Ascending aorta (tissue), 2 donors: ENCODE results near the gene ZBTB21. TPM values are rescaled to one million over a fixed set of nuclear protein-coding genes. Genes with fewer than 3 reads are reported as not detected.

Experiments used
- DNase-seq, 2 donors: peaks; one replicate each; pipeline ENCODE4 v3.0.0-alpha.2; 2019; ENCODE audit warnings: low spot score in 2 of 2
- H3K27ac ChIP-seq, 2 donors: fragments of 200-600 bp; sonication (generic); one replicate each; pipeline ENCODE4 v1.5.1; 2016 to 2017; ENCODE audit warnings: mild to moderate bottlenecking in 1 of 2
- H3K27me3 ChIP-seq: fragments of 200-600 bp; sonication (generic); one replicate; pipeline ENCODE4 v1.5.1; 2017
- H3K36me3 ChIP-seq, 2 donors: fragments of 200-600 bp; sonication (generic); one replicate each; pipeline ENCODE4 v1.5.1; 2016
- H3K4me1 ChIP-seq, 2 donors: fragments of 200-600 bp; sonication (generic); one replicate each; pipeline ENCODE4 v1.5.1; 2016 to 2017; ENCODE audit warnings: mild to moderate bottlenecking in 1 of 2
- H3K4me3 ChIP-seq, 2 donors: fragments of 200-600 bp; sonication (generic); one replicate each; pipeline ENCODE4 v1.5.1; 2016 to 2017; ENCODE audit warnings: mild to moderate bottlenecking in 1 of 2
- H3K9me3 ChIP-seq, 2 donors: fragments of 200-600 bp; sonication (generic); one replicate each; pipeline ENCODE4 v1.5.1; 2016
- CTCF ChIP-seq, 3 experiments: fragments of 200-600 bp in 2 of 3; fragments of 450-650 bp in 1 of 3; sonication (generic) in 2 of 3; IDR thresholded peaks; one replicate each; pipeline ENCODE4 v1.5.1; 2016 to 2019; ENCODE audit warnings: antibody characterized with exemption in 3 of 3, mild to moderate bottlenecking in 1 of 3, moderate library complexity in 1 of 3
- intact Hi-C: fragments of 100-400 bp; cut with DNase I; formaldehyde crosslinking; loops from one replicate; pipeline ENCODE4 v1.15.1; 2023
- total RNA-seq: library from RNA; depleted of rRNA; stranded (reverse); fragments of >200 nt; gene quantifications from one replicate; pipeline ENCODE4 v1.1.0, GENCODE V29; 2016

Gene ZBTB21
- total RNA-seq, 1 donor from 2014 or later, result 11.1 TPM

- no peaks in the 10 kb centered on the region for H3K9me3 ChIP-seq
- TF ChIP-seq CTCF (IDR thresholded peaks at IDR 0.05), result no peak
- intact Hi-C loops, result loop anchor here (5.0 to 10.0 kb wide), 3 partner anchors 190 to 1902 kb away; partner anchors contain the start of gene RIPK4
- H3K4me1 ChIP-seq, result peaks cover 10 to 28% of the 10 kb centered on the region in 2 donors
- H3K27me3 ChIP-seq, result no peaks in the 10 kb centered on the region
- H3K27ac ChIP-seq, result peak overlapping the region; percentile 90
- no peak for DNase-seq
- no peaks in the 10 kb centered on the region for H3K36me3 ChIP-seq
- no peak overlapping the region for H3K4me3 ChIP-seq
These were observed 53.0 kb downstream of the ZBTB21 start for GRCh38 chr21:41956926-41957729.

- peaks cover 14 to 33% of the 10 kb centered on the region in 2 donors for H3K4me1 ChIP-seq
- TF ChIP-seq CTCF (IDR thresholded peaks at IDR 0.05), result no peak
- H3K9me3 ChIP-seq, result no peaks in the 10 kb centered on the region
- H3K36me3 ChIP-seq, result no peaks in the 10 kb centered on the region
- DNase-seq, result no peak
- H3K27me3 ChIP-seq, result no peaks in the 10 kb centered on the region
- H3K4me3 ChIP-seq, result no peak overlapping the region
- peak overlapping the region; percentile 21 to 29 for H3K27ac ChIP-seq
- intact Hi-C loops, result loop anchor here (5.0 to 10.0 kb wide), 3 partner anchors 188 to 1901 kb away; partner anchors contain the start of gene RIPK4
These were observed 54.6 kb downstream of the ZBTB21 start for GRCh38 chr21:41955516-41955915.

- Histone ChIP-seq H3K4me3 (peak overlapping the region in 1 of 2 donors; percentile 96), H3K36me3 (no peaks in the 10 kb centered on the region), H3K27ac (peak overlapping the region; percentile 67 to 90), H3K27me3 (no peaks in the 10 kb centered on the region), H3K4me1 (peaks cover 14 to 33% of the 10 kb centered on the region in 2 donors), H3K9me3 (no peaks in the 10 kb centered on the region)
- intact Hi-C loops, result loop anchor here (5.0 to 10.0 kb wide), 3 partner anchors 188 to 1900 kb away; partner anchors contain the start of gene RIPK4
- TF ChIP-seq CTCF (IDR thresholded peaks at IDR 0.05), result no peak
- DNase-seq, result no peak
These were observed 55.3 kb downstream of the ZBTB21 start for GRCh38 chr21:41954654-41955499.

GRCh38 chr21:41953831-41954653 is 56.1 kb downstream of the ZBTB21 start, which contains the start of gene C2CD2:
TSS of gene C2CD2 (minus strand) at chr21:41954018. CDS start at chr21:41953648, 370 bp downstream.
- Histone ChIP-seq H3K4me3 (peak within 1 kb of the TSS; percentile 96 to 97), H3K4me1 (peaks cover 14 to 29% of the 10 kb centered on the region in 2 donors), H3K36me3 (no peaks in the 10 kb centered on the region), H3K27ac (peak within 1 kb of the TSS; percentile 86 to 90), H3K27me3 (no peaks in the 10 kb centered on the region), H3K9me3 (no peaks in the 10 kb centered on the region)
- no peak for TF ChIP-seq CTCF (IDR thresholded peaks at IDR 0.05)
- DNase-seq, result peak in 1 of 2 donors; percentile 83
- intact Hi-C loops, result loop anchor here (2.0 to 10.0 kb wide), 3 partner anchors 29 to 1899 kb away; no protein-coding TSS in a partner anchor
